HepG2 (cell line): ENCODE measurements around the gene SHISA6. TPM values are rescaled to one million over a fixed set of nuclear protein-coding genes. Genes with fewer than 3 reads are reported as not detected.

Experiments
- ATAC-seq: fragments of 200-7000 bp; cut with Tn5 transposase; 3 replicates; pipeline ENCODE4 v1.9.1; 2020; ENCODE audit warnings: mild to moderate bottlenecking, moderate library complexity
- BruUV-seq: library from RNA; stranded (reverse); fragments of 400-500 nt; replicated peaks from 2 replicates; lab custom pipeline; 2021; lab: Mats Ljungman, UMichigan
- CTCF ChIA-PET: fragments of 300-600 bp; formaldehyde crosslinking; extraction: SDS; loops from one replicate; lab custom pipeline; 2021; ENCODE audit warnings: low total read pairs, inconsistent platforms, low intra/inter-chr PET ratio; lab: Yijun Ruan, JAX
- POLR2A ChIA-PET: fragments of 350-600 bp; sonication (Branson Sonifier 250); formaldehyde crosslinking; loops from one replicate; lab custom pipeline; 2020; ENCODE audit warnings: antibody characterized with exemption, inconsistent platforms; lab: Yijun Ruan, JAX
- DNase-seq: peaks from one replicate; pipeline ENCODE4 v3.0.0-alpha.2; 2015; ENCODE audit warnings: low spot score
- FAIRE-seq: peaks from 3 replicates; lab custom pipeline; 2011; peaks lifted over from hg19 to GRCh38; lab: Jason Lieb, UNC
- H2AFZ ChIP-seq: one replicate; pipeline ENCODE4 v1.6.1; 2011; ENCODE audit warnings: low read length, inconsistent platforms
- H3K27ac ChIP-seq: fragments of 300-600 bp; 3 replicates; pipeline ENCODE4 v1.8.0; 2011; ENCODE audit warnings: mixed run types, mild to moderate bottlenecking, mixed read lengths, low read length, inconsistent platforms; ENCODE audit not compliant: insufficient read depth; ENCODE audit errors: extremely low read length
- H3K27me3 ChIP-seq, 2 experiments: fragments of 200-600 bp in 1 of 2; 2 replicates in 1 of 2; 3 replicates in 1 of 2; pipeline versions ENCODE4 v1.6.0 to v1.8.0; 2011; ENCODE audit warnings: low read length in 2 of 2, mild to moderate bottlenecking in 2 of 2, moderate library complexity in 2 of 2, inconsistent platforms in 1 of 2; ENCODE audit not compliant: insufficient read depth in 2 of 2, control insufficient read depth in 1 of 2
- H3K36me3 ChIP-seq, 2 experiments: fragments of 200-600 bp in 1 of 2; replicated peaks in 1 of 2; 2 replicates in 1 of 2; 3 replicates in 1 of 2; pipeline versions ENCODE4 v1.5.1 to v1.8.0; 2011; ENCODE audit warnings: low read length in 2 of 2, inconsistent platforms in 1 of 2; ENCODE audit not compliant: insufficient read depth in 2 of 2, control insufficient read depth in 1 of 2
- H3K4me1 ChIP-seq: 2 replicates; pipeline ENCODE4 v1.5.1; 2012; ENCODE audit warnings: low read length, inconsistent platforms; ENCODE audit not compliant: insufficient read depth
- H3K4me2 ChIP-seq: 2 replicates; pipeline ENCODE4 v1.6.0; 2011; ENCODE audit warnings: low read depth, low read length, inconsistent platforms
- H3K4me3 ChIP-seq, 3 experiments: fragments of 200-600 bp in 1 of 3; sonication (generic), shearing (Covaris generic) in 1 of 3; replicated peaks in 1 of 3; 2 replicates each; pipeline ENCODE4 v1.5.1; 2011 to 2016; ENCODE audit warnings: low read length in 3 of 3, inconsistent platforms in 2 of 3, low read depth in 2 of 3, mild to moderate bottlenecking in 2 of 3, control low read depth in 1 of 3, mixed read lengths in 1 of 3; ENCODE audit not compliant: insufficient read depth in 1 of 3
- H3K79me2 ChIP-seq: one replicate; pipeline ENCODE4 v1.6.1; 2011; ENCODE audit warnings: low read length, inconsistent platforms; ENCODE audit not compliant: insufficient read depth
- H3K9ac ChIP-seq: 2 replicates; pipeline ENCODE4 v1.6.0; 2011; ENCODE audit warnings: mild to moderate bottlenecking, low read depth, low read length, inconsistent platforms; ENCODE audit not compliant: insufficient read depth
- H3K9me3 ChIP-seq: 2 replicates; pipeline ENCODE4 v1.5.1; 2012; ENCODE audit warnings: mild to moderate bottlenecking, low read length
- H4K20me1 ChIP-seq: 2 replicates; pipeline ENCODE4 v1.6.0; 2011; ENCODE audit warnings: inconsistent platforms, mild to moderate bottlenecking, low read length, moderate library complexity; ENCODE audit not compliant: insufficient read depth
- HNF1B ChIP-seq: sonication (generic); formaldehyde crosslinking; IDR thresholded peaks from 2 replicates; pipeline ENCODE4 v1.5.1; 2020; ENCODE audit warnings: mild to moderate bottlenecking, moderate library complexity, missing genetic modification reagents
- IRF1 ChIP-seq: sonication (generic); formaldehyde crosslinking; IDR thresholded peaks from 2 replicates; pipeline ENCODE4 v1.4.0; 2020; ENCODE audit warnings: low read depth, mild to moderate bottlenecking, missing genetic modification reagents
- SP4 ChIP-seq: sonication (generic); formaldehyde crosslinking; IDR thresholded peaks from 2 replicates; pipeline ENCODE4 v1.8.1; 2023; ENCODE audit warnings: mild to moderate bottlenecking, missing genetic modification reagents
- ZBTB37 ChIP-seq: sonication (generic); formaldehyde crosslinking; IDR thresholded peaks from 2 replicates; pipeline ENCODE4 v1.4.0; 2020; ENCODE audit warnings: mild to moderate bottlenecking, missing genetic modification reagents
- ZNF12 ChIP-seq: sonication (generic); formaldehyde crosslinking; IDR thresholded peaks from 2 replicates; pipeline ENCODE4 v1.5.0; 2020; ENCODE audit warnings: missing genetic modification reagents
- ZNF224 ChIP-seq: sonication (generic); formaldehyde crosslinking; IDR thresholded peaks from 2 replicates; pipeline ENCODE4 v1.5.0; 2020; ENCODE audit warnings: mild to moderate bottlenecking, missing genetic modification reagents
- ZNF431 ChIP-seq: sonication (generic); formaldehyde crosslinking; IDR thresholded peaks from 2 replicates; pipeline ENCODE4 v1.9.0; 2022; ENCODE audit warnings: missing genetic modification reagents, low read depth, mild to moderate bottlenecking, borderline replicate concordance
- ZNF513 ChIP-seq: sonication (generic); formaldehyde crosslinking; conservative IDR thresholded peaks from 2 replicates; pipeline ENCODE4 v1.5.0; 2020; ENCODE audit warnings: missing genetic modification reagents
- ZNF652 ChIP-seq: IDR thresholded peaks from 2 replicates; pipeline ENCODE4 v1.6.1; 2016; ENCODE audit warnings: low read depth, borderline replicate concordance
- WGBS: methylation state at CpG from one replicate; pipeline ENCODE4 v1.1.6; 2017; ENCODE audit warnings: low lambda C conversion rate; 5-methylcytosine and 5-hydroxymethylcytosine counted together
- in situ Hi-C: cut with HindIII; loops from 2 replicates; pipeline ENCODE4 v1.10.0; 2017; ENCODE audit warnings: low pct_unique_long_range_greater_than_20kb; ENCODE audit not compliant: extremely low pct_ligation_motif_present
- intact Hi-C: fragments of 100-400 bp; cut with micrococcal nuclease; formaldehyde crosslinking; loops from one replicate; pipeline ENCODE4 v1.10.0; 2022; ENCODE audit not compliant: unreplicated experiment
- polyA plus RNA-seq, 8 experiments: library from polyadenylated mRNA; depleted of rRNA in 3 of 8; stranded (reverse) in 7 of 8; unstranded in 1 of 8; fragments of >200 nt; fragmentation: Illumina TruSeq in 4 of 8; extraction: Trizol in 4 of 8; gene quantifications; 2 replicates each; pipeline versions ENCODE4 v1.2.1 to v1.2.3, GENCODE V29; 2011 to 2016; ENCODE audit warnings: low read depth in 4 of 8, missing spikeins in 1 of 8, mixed read lengths in 1 of 8; ENCODE audit not compliant: insufficient read depth in 1 of 8
- total RNA-seq, 5 experiments: library from RNA; depleted of rRNA; stranded (reverse); fragments of >200 nt; fragmentation: Illumina TruSeq; extraction: Trizol; gene quantifications; 2 replicates each; pipeline ENCODE4 v1.2.3, GENCODE V29; 2016; ENCODE audit warnings: low read depth in 1 of 5

The SHISA6 gene
- total and polyA plus RNA-seq, 2 of the 13 experiments (the other 11 are each of a cell fraction or from before 2014, with no cell fraction given): not detected

GRCh38 chr17:11330006-11330405 is 89.0 kb downstream of the SHISA6 start (continued):
- TF ChIP-seq IRF1: no peak
- no peak for TF ChIP-seq ZNF513 (CRISPR knock-in tag)

GRCh38 chr17:11330826-11331225 is 89.8 kb downstream of the SHISA6 start:
- TF ChIP-seq ZNF431 (CRISPR knock-in tag) (no peak), ZNF652 (no peak), ZNF12 (CRISPR knock-in tag) (no peak), HNF1B (CRISPR knock-in tag) (no peak), ZBTB37 (CRISPR knock-in tag) (no peak), SP4 (no peak), ZNF224 (CRISPR knock-in tag) (no peak)
- H3K9me3 ChIP-seq: no peaks in the 10 kb centered on the region
- H3K9ac ChIP-seq: no peak overlapping the region
- no peak for ATAC-seq
- ChIA-PET CTCF (no interaction called here), POLR2A (no interaction called here)
- BruUV-seq: no TSS peak
- 11% methylated on average over 8 of the region's 8 CpGs for WGBS
- intact Hi-C loops (no loop called here), in situ Hi-C loops (no loop called here)
- no peak overlapping the region for H3K27ac ChIP-seq
- no peak overlapping the region for H2AFZ ChIP-seq
- no peak for DNase-seq
- no peaks in the 10 kb centered on the region; the same call in 1 of the 2 replicates for H4K20me1 ChIP-seq
- H3K4me3 ChIP-seq: no peak overlapping the region
- no peaks in the 10 kb centered on the region for H3K79me2 ChIP-seq
- no peaks in the 10 kb centered on the region; a peak in 1 of 5 replicates for H3K27me3 ChIP-seq
- no peaks in the 10 kb centered on the region for H3K4me1 ChIP-seq
- no peak for FAIRE-seq
- no peak overlapping the region for H3K4me2 ChIP-seq
- no peaks in the 10 kb centered on the region for H3K36me3 ChIP-seq
